ENCODE data around the gene NELL1.

NELL1 gene

GRCh38 chr11:21371044-21371443 is 701.7 kb downstream of the NELL1 start:
- no peaks in the 10 kb centered on the region for H3K79me2 ChIP-seq (ENCODE audit: insufficient read depth, low read length)

GRCh38 chr11:21372672-21373071 is 703.3 kb downstream of the NELL1 start:
- H3K9me3 ChIP-seq (ENCODE audit: insufficient read depth, low read depth, low read length), result no peaks in the 10 kb centered on the region
- no peak for TF ChIP-seq CTCF (conservative IDR thresholded peaks at IDR 0.05; ENCODE audit: low read length)
- no peak for TF ChIP-seq EZH2phosphoT487 (IDR thresholded peaks at IDR 0.05; ENCODE audit: borderline replicate concordance)
- no peaks in the 10 kb centered on the region for H3F3A ChIP-seq (ENCODE audit: low read depth)
- no peaks in the 10 kb centered on the region for H3K27me3 ChIP-seq (ENCODE audit: insufficient read depth, low read length, poor library complexity, severe bottlenecking)
- no peak overlapping the region for H3K4me2 ChIP-seq (ENCODE audit: low read depth, low read length, poor library complexity, severe bottlenecking)
- H3K9me2 ChIP-seq (replicated peaks; ENCODE audit: low read depth, low read length), result no peaks in the 10 kb centered on the region
- H3K9ac ChIP-seq (ENCODE audit: low read depth, low read length, poor library complexity, severe bottlenecking), result no peak overlapping the region
- no peaks in the 10 kb centered on the region for H3K36me3 ChIP-seq (ENCODE audit: insufficient read depth, low read length)
- H4K20me1 ChIP-seq (ENCODE audit: insufficient read depth, low read length, poor library complexity, severe bottlenecking), result no peaks in the 10 kb centered on the region
- H3K4me1 ChIP-seq (ENCODE audit: insufficient read depth, low read length, poor library complexity, severe bottlenecking), result no peaks in the 10 kb centered on the region
- no peaks in the 10 kb centered on the region for H3K79me2 ChIP-seq (ENCODE audit: insufficient read depth, low read length)
- H2AFZ ChIP-seq (ENCODE audit: low read length), result no peak overlapping the region
- no peak overlapping the region for H3K4me3 ChIP-seq (ENCODE audit: low read length, poor library complexity, severe bottlenecking)

More at GRCh38 chr11:21371044-21371443, 701.7 kb downstream of the NELL1 start:
- TF ChIP-seq CTCF (conservative IDR thresholded peaks at IDR 0.05; ENCODE audit: low read length) (no peak), EZH2phosphoT487 (IDR thresholded peaks at IDR 0.05; ENCODE audit: borderline replicate concordance) (no peak)
- no peaks in the 10 kb centered on the region for H3F3A ChIP-seq (ENCODE audit: low read depth)
- no peak overlapping the region for H3K4me3 ChIP-seq (ENCODE audit: low read length, poor library complexity, severe bottlenecking)
- no peaks in the 10 kb centered on the region for H3K27me3 ChIP-seq (ENCODE audit: insufficient read depth, low read length, poor library complexity, severe bottlenecking)
- H3K4me1 ChIP-seq (ENCODE audit: insufficient read depth, low read length, poor library complexity, severe bottlenecking), result no peaks in the 10 kb centered on the region
- H3K4me2 ChIP-seq (ENCODE audit: low read depth, low read length, poor library complexity, severe bottlenecking), result no peak overlapping the region
- no peaks in the 10 kb centered on the region for H3K9me2 ChIP-seq (replicated peaks; ENCODE audit: low read depth, low read length)
- H4K20me1 ChIP-seq (ENCODE audit: insufficient read depth, low read length, poor library complexity, severe bottlenecking), result no peaks in the 10 kb centered on the region
- H3K9me3 ChIP-seq (ENCODE audit: insufficient read depth, low read depth, low read length), result no peaks in the 10 kb centered on the region
- H3K9ac ChIP-seq (ENCODE audit: low read depth, low read length, poor library complexity, severe bottlenecking), result no peak overlapping the region
- no peak overlapping the region for H2AFZ ChIP-seq (ENCODE audit: low read length)
- no peaks in the 10 kb centered on the region for H3K36me3 ChIP-seq (ENCODE audit: insufficient read depth, low read length)

GRCh38 chr11:21374376-21374775 is 705.0 kb downstream of the NELL1 start:
- no peak for TF ChIP-seq CTCF (conservative IDR thresholded peaks at IDR 0.05; ENCODE audit: low read length)
- no peak for TF ChIP-seq EZH2phosphoT487 (IDR thresholded peaks at IDR 0.05; ENCODE audit: borderline replicate concordance)
- Histone ChIP-seq H3K9me2 (replicated peaks; ENCODE audit: low read depth, low read length) (no peaks in the 10 kb centered on the region), H3K4me1 (ENCODE audit: insufficient read depth, low read length, poor library complexity, severe bottlenecking) (no peaks in the 10 kb centered on the region), H3K4me2 (ENCODE audit: low read depth, low read length, poor library complexity, severe bottlenecking) (no peak overlapping the region), H4K20me1 (ENCODE audit: insufficient read depth, low read length, poor library complexity, severe bottlenecking) (no peaks in the 10 kb centered on the region), H3K9ac (ENCODE audit: low read depth, low read length, poor library complexity, severe bottlenecking) (no peak overlapping the region), H3F3A (ENCODE audit: low read depth) (no peaks in the 10 kb centered on the region), H2AFZ (ENCODE audit: low read length) (no peak overlapping the region), H3K9me3 (ENCODE audit: insufficient read depth, low read depth, low read length) (no peaks in the 10 kb centered on the region), H3K79me2 (ENCODE audit: insufficient read depth, low read length) (no peaks in the 10 kb centered on the region), H3K4me3 (ENCODE audit: low read length, poor library complexity, severe bottlenecking) (no peak overlapping the region), H3K27me3 (ENCODE audit: insufficient read depth, low read length, poor library complexity, severe bottlenecking) (no peaks in the 10 kb centered on the region), H3K36me3 (ENCODE audit: insufficient read depth, low read length) (no peaks in the 10 kb centered on the region)
